SK-N-SH treated with all-trans-retinoic acid at 6 μM for 48 hours (cell line): ENCODE measurements around the gene ADGRG6.

ENCODE experiments used
- CREB5 ChIP-seq: fragments of 250-450 bp; sonication (Bioruptor Pico); IDR thresholded peaks from 2 replicates; pipeline ENCODE4 v1.5.1; 2020; ENCODE audit warnings: low read depth, mild to moderate bottlenecking, moderate library complexity
- PATZ1 ChIP-seq: fragments of 250-450 bp; sonication (Bioruptor Pico); IDR thresholded peaks from 2 replicates; pipeline ENCODE4 v1.8.0; 2020; ENCODE audit warnings: mild to moderate bottlenecking, moderate library complexity, borderline replicate concordance

- no peak for TF ChIP-seq PATZ1 (CRISPR knock-in tag)
- TF ChIP-seq CREB5 (CRISPR knock-in tag): no peak
These were observed 27.8 kb downstream of the ADGRG6 start for GRCh38 chr6:142329486-142330113.
